Glomerular endothelial cell (primary cell): Measurements from ENCODE around the gene COPS7A. TPM values are rescaled to one million over a fixed set of nuclear protein-coding genes. Genes with fewer than 3 reads are reported as not detected.
A peak's percentile ranks its signal among the peaks of the same experiment; 100 is the strongest.

ENCODE experiments used
- DNase-seq: peaks from one replicate; pipeline ENCODE4 v3.0.0-alpha.2; 2011; ENCODE audit warnings: low read depth, low spot score; ENCODE audit errors: extremely low read depth
- total RNA-seq: library from RNA; depleted of rRNA; stranded (reverse); fragments of >200 nt; gene quantifications from 2 replicates; pipeline ENCODE4 v1.2.3, GENCODE V29; 2015

The COPS7A gene
- total RNA-seq, 1 donor from 2014 or later = 58.8 TPM

GRCh38 chr12:6748761-6749160 is 24.9 kb downstream of the COPS7A start:
- DNase-seq = no peak

GRCh38 chr12:6750506-6750905 is 26.7 kb downstream of the COPS7A start:
- no peak for DNase-seq

GRCh38 chr12:6751767-6752166 is 27.9 kb downstream of the COPS7A start:
- DNase-seq = no peak

- no peak for DNase-seq
Observed at GRCh38 chr12:6752167-6752920, 28.5 kb downstream of the COPS7A start.

- DNase-seq = peak; percentile 92
Observed at GRCh38 chr12:6752921-6753771, 29.3 kb downstream of the COPS7A start, which contains the start of gene MLF2. Gene MLF2 (minus strand): TSS chr12:6753141. CDS start chr12:6752334, 807 bp downstream.

- DNase-seq = no peak
Observed at GRCh38 chr12:6753772-6754356, 30.0 kb downstream of the COPS7A start.

- no peak for DNase-seq
Observed at GRCh38 chr12:6754411-6754810, 30.6 kb downstream of the COPS7A start.

- DNase-seq = no peak
Observed at GRCh38 chr12:6757028-6757690, 33.3 kb downstream of the COPS7A start.

- no peak for DNase-seq
Observed at GRCh38 chr12:6758506-6759095, 34.8 kb downstream of the COPS7A start.

- DNase-seq = no peak
Observed at GRCh38 chr12:6759741-6760140, 35.9 kb downstream of the COPS7A start.

GRCh38 chr12:6763380-6763779 is 39.5 kb downstream of the COPS7A start:
- no peak for DNase-seq

- peak; percentile 94 for DNase-seq
Observed at GRCh38 chr12:6764011-6764828, 40.4 kb downstream of the COPS7A start.

GRCh38 chr12:6765048-6765633 is 41.3 kb downstream of the COPS7A start:
- DNase-seq = no peak

- DNase-seq = no peak
Observed at GRCh38 chr12:6765634-6766581, 42.1 kb downstream of the COPS7A start, which contains the start of gene PTMS. Gene PTMS (plus strand): TSS chr12:6766363. CDS start chr12:6766706, 343 bp downstream.

GRCh38 chr12:6766651-6767349 is 43.0 kb downstream of the COPS7A start:
- no peak for DNase-seq

GRCh38 chr12:6767353-6768319 is 43.8 kb downstream of the COPS7A start:
- no peak for DNase-seq
